ENCODE results near the gene SFMBT2. TPM values are rescaled to one million over a fixed set of nuclear protein-coding genes. Genes with fewer than 3 reads are reported as not detected.

SFMBT2 gene
- total RNA-seq, 4 donors from 2014 or later, result 0.60 to 8.6 (median 2.5) TPM

GRCh38 chr10:7359954-7360353, 50.9 kb downstream of the SFMBT2 start:
- WGBS, 2 donors (ENCODE audit: low coverage in 1 of 2), result 97 to 100% methylated on average over 1 to 7 of the region's 7 CpGs

GRCh38 chr10:7359356-7359755, 51.5 kb downstream of the SFMBT2 start:
- no peak for DNase-seq
- intact Hi-C loops (cut with DNase I; ENCODE audit: low total_unique reads), result no loop called here

More at GRCh38 chr10:7359954-7360353, 50.9 kb downstream of the SFMBT2 start:
- no peak for DNase-seq
- TF ChIP-seq CTCF (IDR thresholded peaks at IDR 0.05), result no peak
- no peak for TF ChIP-seq EP300 (IDR thresholded peaks at IDR 0.05; ENCODE audit: low read depth)
- TF ChIP-seq POLR2A (IDR thresholded peaks at IDR 0.05), result no peak
- no peak for TF ChIP-seq POLR2AphosphoS5 (IDR thresholded peaks at IDR 0.05)
- Histone ChIP-seq H3K36me3 (no peaks in the 10 kb centered on the region), H3K4me3 (no peak overlapping the region), H3K4me1 (no peaks in the 10 kb centered on the region), H3K27me3 (no peaks in the 10 kb centered on the region), H3K9me3 (no peaks in the 10 kb centered on the region), H3K27ac (no peak overlapping the region)
- in situ Hi-C loops (cut with MboI; ENCODE audit: low pct_ligation_motif_present in 1 of 4, low pct_unique_long_range_greater_than_20kb in 1 of 4, low sequenced_read_pairs in 3 of 4) (no loop called here), intact Hi-C loops (cut with DNase I; ENCODE audit: low total_unique reads) (no loop called here)

GRCh38 chr10:7357193-7357592, 53.6 kb downstream of the SFMBT2 start:
- TF ChIP-seq EP300 (IDR thresholded peaks at IDR 0.05; ENCODE audit: low read depth) (no peak), POLR2AphosphoS5 (IDR thresholded peaks at IDR 0.05) (no peak), POLR2A (IDR thresholded peaks at IDR 0.05) (no peak), CTCF (IDR thresholded peaks at IDR 0.05) (no peak)
- H3K27me3 ChIP-seq, result no peaks in the 10 kb centered on the region
- no peaks in the 10 kb centered on the region for H3K36me3 ChIP-seq
- H3K27ac ChIP-seq, result no peak overlapping the region
- H3K4me1 ChIP-seq, result no peaks in the 10 kb centered on the region
- no peak overlapping the region for H3K4me3 ChIP-seq
- WGBS, 2 donors (ENCODE audit: low coverage in 1 of 2), result 92 to 100% methylated on average over 1 to 6 of the region's 6 CpGs
- H3K9me3 ChIP-seq, result no peaks in the 10 kb centered on the region
- intact Hi-C loops (cut with DNase I; ENCODE audit: low total_unique reads), result no loop called here
- no peak for DNase-seq
- in situ Hi-C loops (cut with MboI; ENCODE audit: low pct_ligation_motif_present in 1 of 4, low pct_unique_long_range_greater_than_20kb in 1 of 4, low sequenced_read_pairs in 3 of 4), result no loop called here

More at GRCh38 chr10:7359356-7359755, 51.5 kb downstream of the SFMBT2 start:
- 74 to 87% methylated on average over 7 of the region's 7 CpGs for WGBS, 2 donors (ENCODE audit: low coverage in 1 of 2)
- no peaks in the 10 kb centered on the region for H3K27me3 ChIP-seq
- H3K4me1 ChIP-seq, result no peaks in the 10 kb centered on the region
- no peak overlapping the region for H3K4me3 ChIP-seq
- no peaks in the 10 kb centered on the region for H3K9me3 ChIP-seq
- H3K27ac ChIP-seq, result no peak overlapping the region
- H3K36me3 ChIP-seq, result no peaks in the 10 kb centered on the region
- TF ChIP-seq POLR2AphosphoS5 (IDR thresholded peaks at IDR 0.05), result no peak
- TF ChIP-seq EP300 (IDR thresholded peaks at IDR 0.05; ENCODE audit: low read depth), result no peak
- no peak for TF ChIP-seq CTCF (IDR thresholded peaks at IDR 0.05)
- TF ChIP-seq POLR2A (IDR thresholded peaks at IDR 0.05), result no peak
- in situ Hi-C loops (cut with MboI; ENCODE audit: low pct_ligation_motif_present in 1 of 4, low pct_unique_long_range_greater_than_20kb in 1 of 4, low sequenced_read_pairs in 3 of 4), result no loop called here

GRCh38 chr10:7354330-7355047, 56.3 kb downstream of the SFMBT2 start:
- in situ Hi-C loops (cut with MboI; ENCODE audit: low pct_ligation_motif_present in 1 of 4, low pct_unique_long_range_greater_than_20kb in 1 of 4, low sequenced_read_pairs in 3 of 4) (no loop called here), intact Hi-C loops (cut with DNase I; ENCODE audit: low total_unique reads) (no loop called here)
- no peak overlapping the region for H3K4me3 ChIP-seq
- DNase-seq, result no peak
- TF ChIP-seq EP300 (IDR thresholded peaks at IDR 0.05; ENCODE audit: low read depth), result no peak
- no peak for TF ChIP-seq POLR2AphosphoS5 (IDR thresholded peaks at IDR 0.05)
- TF ChIP-seq POLR2A (IDR thresholded peaks at IDR 0.05), result no peak
- TF ChIP-seq CTCF (IDR thresholded peaks at IDR 0.05), result no peak
- no peaks in the 10 kb centered on the region for H3K9me3 ChIP-seq
- H3K27ac ChIP-seq, result no peak overlapping the region
- H3K27me3 ChIP-seq, result no peaks in the 10 kb centered on the region
- H3K4me1 ChIP-seq, result no peaks in the 10 kb centered on the region
- H3K36me3 ChIP-seq, result no peaks in the 10 kb centered on the region
- 86 to 89% methylated on average over 10 to 11 of the region's 11 CpGs for WGBS, 2 donors (ENCODE audit: low coverage in 1 of 2)
